ENCODE measurements around the gene RPTOR. TPM values are rescaled to one million over a fixed set of nuclear protein-coding genes. Genes with fewer than 3 reads are reported as not detected.
"Not testable (repeated sequence)": the region's sequence is repeated elsewhere in the genome, so short reads cannot be mapped to it uniquely, and the experiment has no call there.

RPTOR gene
- total and polyA plus RNA-seq, 3 experiments from 2014 or later, result 7.9 to 69.4 (median 63.9) TPM

GRCh38 chr17:80578668-80579388, 34.2 kb downstream of the RPTOR start:
- POLR2A ChIA-PET; DNase-seq; H3K4me3 ChIP-seq (ENCODE audit: low read length); H3K9me3 ChIP-seq (ENCODE audit: low read length); H3K4me1 ChIP-seq (ENCODE audit: insufficient read depth, low read length); H3K27ac ChIP-seq (ENCODE audit: low read depth, low read length); H3K4me3 Mint-ChIP-seq; H3K9me3 Mint-ChIP-seq; H3K27me3 Mint-ChIP-seq; H3K36me3 ChIP-seq (ENCODE audit: insufficient read depth, low read length); H3K27me3 ChIP-seq (ENCODE audit: insufficient read depth, low read length, poor library complexity, severe bottlenecking): not testable (repeated sequence)
- Mint-ChIP-seq H3K4me1 (peaks cover 21 to 30% (median 28%) of the 10 kb centered on the region in 3 donors), H3K36me3 (peaks cover 0 to 16% (median 7%) of the 10 kb centered on the region in 3 donors), H3K27ac (peak overlapping the region in 2 of 8 donors; percentile 24 to 62)
- CTCF ChIA-PET, result interaction anchor here (4.5 kb wide), 1 partner anchor 152 kb away, joined by 16 read pairs; no protein-coding TSS in a partner anchor

- DNase-seq, result no peak
- Histone ChIP-seq H3K27ac (ENCODE audit: low read depth, low read length) (no peak overlapping the region), H3K9me3 (ENCODE audit: low read length) (no peaks in the 10 kb centered on the region), H3K36me3 (ENCODE audit: insufficient read depth, low read length) (no peaks in the 10 kb centered on the region), H3K4me3 (ENCODE audit: low read length) (no peak overlapping the region), H3K27me3 (ENCODE audit: insufficient read depth, low read length, poor library complexity, severe bottlenecking) (no peaks in the 10 kb centered on the region), H3K4me1 (ENCODE audit: insufficient read depth, low read length) (peaks cover 8% of the 10 kb centered on the region)
- H3K27me3 Mint-ChIP-seq, result peaks cover 0 to 1% of the 10 kb centered on the region in 2 donors
- ChIA-PET POLR2A (no interaction called here), CTCF (no interaction called here)
- peak overlapping the region in 1 of 8 donors; percentile 90 for H3K27ac Mint-ChIP-seq
- no peaks in the 10 kb centered on the region for H3K9me3 Mint-ChIP-seq
- no peak overlapping the region for H3K4me3 Mint-ChIP-seq
- H3K36me3 Mint-ChIP-seq, result peaks cover 0 to 24% (median 12%) of the 10 kb centered on the region in 3 donors
- peaks cover 15 to 26% (median 20%) of the 10 kb centered on the region in 3 donors for H3K4me1 Mint-ChIP-seq
Measured at GRCh38 chr17:80582165-80582564, 37.5 kb downstream of the RPTOR start.

DNA sequence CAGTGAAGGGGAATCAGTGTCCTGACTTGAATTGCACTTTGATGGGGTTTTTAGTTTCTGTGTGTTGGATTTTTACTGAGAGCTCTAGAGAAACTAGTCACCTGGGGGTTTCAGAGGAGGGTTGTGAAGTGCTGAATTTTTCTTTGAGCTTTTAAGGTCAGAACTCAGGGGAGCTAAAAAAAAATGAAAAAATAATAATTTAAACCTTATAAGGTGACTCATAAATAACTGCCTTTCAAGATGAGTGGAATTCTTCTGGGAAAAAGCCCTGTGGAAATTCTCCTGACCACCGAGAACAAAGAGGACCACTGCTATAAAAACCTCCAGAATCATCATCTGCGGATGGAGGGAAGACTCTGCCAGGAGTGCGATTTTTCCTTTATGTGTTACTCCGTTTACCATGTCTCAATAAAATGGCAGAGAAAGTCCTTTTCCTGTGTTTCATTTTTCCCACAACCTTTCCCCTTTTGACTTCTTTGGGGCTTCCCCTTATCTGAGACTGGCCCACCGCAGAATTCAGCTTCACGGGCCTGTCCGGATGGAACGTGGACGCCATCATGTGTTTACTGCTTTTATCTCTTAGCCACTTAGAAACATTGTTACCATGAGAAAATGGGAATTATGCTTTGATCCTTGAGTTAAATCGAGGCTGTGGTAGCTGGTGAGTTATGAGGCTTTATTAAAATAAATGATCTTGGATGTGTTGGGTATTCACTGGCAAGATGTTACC, 39.7 kb downstream of the RPTOR start:
- Histone ChIP-seq H3K4me3 (ENCODE audit: low read length) (no peak overlapping the region), H3K27ac (ENCODE audit: low read depth, low read length) (no peak overlapping the region), H3K4me1 (ENCODE audit: insufficient read depth, low read length) (peaks cover 8% of the 10 kb centered on the region), H3K27me3 (ENCODE audit: insufficient read depth, low read length, poor library complexity, severe bottlenecking) (no peaks in the 10 kb centered on the region), H3K9me3 (ENCODE audit: low read length) (no peaks in the 10 kb centered on the region), H3K36me3 (ENCODE audit: insufficient read depth, low read length) (no peaks in the 10 kb centered on the region)
- peaks cover 12 to 34% (median 14%) of the 10 kb centered on the region in 3 donors for H3K4me1 Mint-ChIP-seq
- ChIA-PET POLR2A (no interaction called here), CTCF (interaction anchor here (0.7 to 1.0 kb wide), 2 partner anchors 9 kb away, joined by 3 read pairs; no protein-coding TSS in a partner anchor)
- H3K36me3 Mint-ChIP-seq, result peaks cover 0 to 23% (median 10%) of the 10 kb centered on the region in 3 donors
- H3K27me3 Mint-ChIP-seq, result peaks cover 0 to 1% of the 10 kb centered on the region in 2 donors
- no peak overlapping the region for H3K27ac Mint-ChIP-seq
- DNase-seq, result no peak
- H3K9me3 Mint-ChIP-seq, result no peaks in the 10 kb centered on the region
- H3K4me3 Mint-ChIP-seq, result no peak overlapping the region

DNA sequence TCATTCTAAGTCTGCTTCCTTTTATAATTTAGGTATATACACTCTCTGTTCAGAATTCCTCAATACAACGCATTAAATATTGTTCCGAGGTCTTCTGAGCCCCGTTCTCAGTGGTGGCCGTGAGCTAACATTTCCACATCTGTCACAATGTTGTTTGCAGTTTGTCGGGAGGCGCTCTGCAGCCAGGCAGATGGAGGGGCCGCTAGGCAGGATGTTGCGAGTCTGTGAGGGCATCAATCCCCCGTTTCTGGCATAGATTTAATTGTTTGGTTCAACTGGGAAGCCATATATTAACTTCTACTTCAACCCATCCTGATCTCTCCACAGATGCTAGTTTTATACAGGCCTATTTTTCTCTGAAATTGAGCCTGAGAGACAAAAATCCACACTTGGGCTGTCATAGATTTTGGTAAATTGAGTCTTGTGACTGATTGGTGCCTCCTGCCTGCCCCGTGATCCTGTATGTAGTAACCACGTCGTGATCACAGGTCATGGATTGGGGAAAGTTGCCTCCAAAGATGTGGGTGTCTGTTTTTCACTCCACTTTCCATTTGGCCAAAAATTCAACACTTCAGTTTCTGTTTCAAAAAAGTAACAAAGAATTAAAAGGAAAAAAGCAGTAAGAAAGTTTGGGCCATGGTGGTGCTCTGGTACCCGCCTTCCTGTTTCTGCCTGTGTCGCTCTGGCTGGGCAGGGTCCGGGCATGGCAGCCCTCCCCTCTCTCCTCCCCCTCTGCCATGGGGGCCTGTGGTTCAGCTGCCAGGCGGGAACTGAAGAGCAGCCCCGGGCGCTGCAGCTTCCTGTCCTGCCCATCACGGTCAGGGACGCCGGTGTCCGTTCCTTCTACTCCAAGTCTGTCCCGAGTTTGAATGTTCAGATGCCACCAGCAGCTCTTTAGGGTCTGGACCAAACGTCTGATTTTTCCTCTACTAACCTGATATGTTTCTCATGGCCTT, 41.5 kb downstream of the RPTOR start:
- H3K27me3 Mint-ChIP-seq, result peaks cover 0 to 1% of the 10 kb centered on the region in 2 donors
- Histone ChIP-seq H3K4me1 (ENCODE audit: insufficient read depth, low read length) (peaks cover 20% of the 10 kb centered on the region), H3K9me3 (ENCODE audit: low read length) (no peaks in the 10 kb centered on the region), H3K27ac (ENCODE audit: low read depth, low read length) (no peak overlapping the region), H3K4me3 (ENCODE audit: low read length) (no peak overlapping the region), H3K27me3 (ENCODE audit: insufficient read depth, low read length, poor library complexity, severe bottlenecking) (no peaks in the 10 kb centered on the region), H3K36me3 (ENCODE audit: insufficient read depth, low read length) (no peaks in the 10 kb centered on the region)
- H3K27ac Mint-ChIP-seq, result peak overlapping the region in 1 of 8 donors; percentile 23
- H3K4me1 Mint-ChIP-seq, result peaks cover 19 to 43% (median 25%) of the 10 kb centered on the region in 3 donors
- no peak for DNase-seq
- CTCF ChIA-PET, result no interaction called here
- POLR2A ChIA-PET, result no interaction called here
- H3K9me3 Mint-ChIP-seq, result no peaks in the 10 kb centered on the region
- H3K4me3 Mint-ChIP-seq, result no peak overlapping the region
- H3K36me3 Mint-ChIP-seq, result peaks cover 0 to 20% (median 12%) of the 10 kb centered on the region in 3 donors

DNA sequence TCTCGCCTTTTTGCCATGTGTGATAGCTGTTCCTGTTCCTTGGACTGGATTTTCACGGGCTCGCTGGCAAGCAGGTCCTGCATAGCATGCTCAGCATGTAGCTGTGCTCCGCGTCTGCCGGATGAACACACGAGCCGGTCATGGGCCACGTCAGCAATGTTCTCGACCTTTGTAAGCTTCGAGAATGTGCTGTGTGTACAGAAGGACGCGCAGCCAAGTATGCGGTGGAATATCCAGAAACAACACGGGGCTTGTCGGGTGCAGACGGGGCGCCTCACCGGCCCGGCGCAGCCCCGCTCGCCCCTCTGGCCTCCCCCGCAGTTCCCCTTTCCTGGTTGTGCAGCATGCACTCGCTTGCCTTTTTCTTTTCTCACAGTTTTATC, 42.2 kb downstream of the RPTOR start:
- H3K27me3 Mint-ChIP-seq, result no peaks in the 10 kb centered on the region
- CTCF ChIA-PET, result no interaction called here
- H3K27me3 ChIP-seq (ENCODE audit: insufficient read depth, low read length, poor library complexity, severe bottlenecking), result no peaks in the 10 kb centered on the region
- no peak overlapping the region for H3K4me3 Mint-ChIP-seq
- no peaks in the 10 kb centered on the region for H3K9me3 ChIP-seq (ENCODE audit: low read length)
- H3K27ac Mint-ChIP-seq, result no peak overlapping the region
- H3K36me3 Mint-ChIP-seq, result peaks cover 0 to 18% (median 11%) of the 10 kb centered on the region in 3 donors
- H3K4me1 ChIP-seq (ENCODE audit: insufficient read depth, low read length), result peaks cover 24% of the 10 kb centered on the region
- DNase-seq, result no peak
- no peaks in the 10 kb centered on the region for H3K9me3 Mint-ChIP-seq
- no peak overlapping the region for H3K27ac ChIP-seq (ENCODE audit: low read depth, low read length)
- POLR2A ChIA-PET, result no interaction called here
- H3K36me3 ChIP-seq (ENCODE audit: insufficient read depth, low read length), result no peaks in the 10 kb centered on the region
- H3K4me1 Mint-ChIP-seq, result peaks cover 20 to 45% (median 31%) of the 10 kb centered on the region in 3 donors
- H3K4me3 ChIP-seq (ENCODE audit: low read length), result no peak overlapping the region

DNA sequence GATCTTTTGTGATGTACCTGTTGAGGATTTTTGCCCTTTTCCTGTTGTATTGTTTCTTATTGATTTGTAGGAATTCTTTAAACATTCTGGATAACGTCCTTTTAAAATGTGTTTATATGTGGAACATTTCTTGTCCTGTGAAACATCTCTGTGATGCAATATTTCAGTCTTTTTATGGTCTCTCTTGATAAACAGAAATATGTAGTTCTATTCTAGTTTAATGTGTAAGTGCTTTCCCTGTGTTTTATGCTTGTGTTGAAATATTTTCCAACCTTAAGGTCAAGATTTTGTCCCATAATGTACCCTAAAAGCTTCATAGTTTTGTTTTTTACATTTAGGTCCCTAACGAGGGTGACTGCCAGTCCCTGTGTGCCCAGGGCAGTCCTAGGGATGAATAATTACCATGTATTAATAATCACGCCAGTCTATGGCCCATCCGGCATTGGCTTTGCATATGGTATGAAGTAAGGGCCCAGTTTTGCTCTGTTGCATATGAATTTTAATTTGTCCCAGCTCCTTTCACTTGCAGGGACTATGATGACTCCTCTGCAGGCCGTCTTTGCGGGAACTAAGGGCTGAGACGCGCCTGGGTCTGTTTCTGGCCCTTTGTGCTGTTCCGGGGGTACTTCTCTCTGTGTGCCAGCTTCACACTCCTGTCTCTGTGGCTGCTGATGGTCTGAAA, 44.2 kb downstream of the RPTOR start:
- DNase-seq, result no peak
- Mint-ChIP-seq H3K27me3 (no peaks in the 10 kb centered on the region), H3K4me3 (no peak overlapping the region), H3K27ac (peak overlapping the region in 2 of 8 donors; percentile 27 to 39), H3K36me3 (peaks cover 0 to 8% (median 6%) of the 10 kb centered on the region in 3 donors), H3K4me1 (peaks cover 24 to 54% (median 33%) of the 10 kb centered on the region in 3 donors), H3K9me3 (no peaks in the 10 kb centered on the region)
- no peaks in the 10 kb centered on the region for H3K27me3 ChIP-seq (ENCODE audit: insufficient read depth, low read length, poor library complexity, severe bottlenecking)
- ChIA-PET CTCF (no interaction called here), POLR2A (no interaction called here)
- peaks cover 24% of the 10 kb centered on the region for H3K4me1 ChIP-seq (ENCODE audit: insufficient read depth, low read length)
- H3K4me3 ChIP-seq (ENCODE audit: low read length), result no peak overlapping the region
- H3K36me3 ChIP-seq (ENCODE audit: insufficient read depth, low read length), result no peaks in the 10 kb centered on the region
- no peaks in the 10 kb centered on the region for H3K9me3 ChIP-seq (ENCODE audit: low read length)
- H3K27ac ChIP-seq (ENCODE audit: low read depth, low read length), result no peak overlapping the region

DNA sequence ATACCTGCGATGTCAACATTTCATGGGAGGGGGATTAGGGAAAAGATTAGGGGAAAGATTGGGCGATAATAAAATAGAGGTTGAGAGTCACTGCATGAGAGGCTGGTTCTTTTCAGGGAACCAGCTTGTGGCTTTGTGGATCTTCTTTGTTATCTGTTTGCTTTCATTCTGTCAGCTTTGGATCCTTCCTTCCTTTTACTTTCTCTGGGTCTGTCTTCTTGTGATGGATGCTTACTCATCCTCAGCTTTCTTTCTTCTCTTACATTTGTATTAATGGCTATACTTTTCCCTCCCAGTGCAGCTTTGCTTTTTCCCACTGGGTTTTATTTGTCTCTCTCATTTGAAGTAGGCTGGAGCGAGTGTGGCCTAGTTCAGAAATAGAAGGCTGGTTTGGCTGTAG, 47.1 kb downstream of the RPTOR start:
- Mint-ChIP-seq H3K27me3 (no peaks in the 10 kb centered on the region), H3K4me1 (peaks cover 27 to 74% (median 50%) of the 10 kb centered on the region in 3 donors), H3K4me3 (no peak overlapping the region), H3K9me3 (no peaks in the 10 kb centered on the region), H3K27ac (peak overlapping the region in 5 of 8 donors; percentile 23 to 55 (median 39)), H3K36me3 (peaks cover 0 to 4% (median 3%) of the 10 kb centered on the region in 3 donors)
- no peaks in the 10 kb centered on the region for H3K27me3 ChIP-seq (ENCODE audit: insufficient read depth, low read length, poor library complexity, severe bottlenecking)
- H3K27ac ChIP-seq (ENCODE audit: low read depth, low read length), result no peak overlapping the region
- H3K36me3 ChIP-seq (ENCODE audit: insufficient read depth, low read length), result no peaks in the 10 kb centered on the region
- ChIA-PET CTCF (no interaction called here), POLR2A (no interaction called here)
- H3K4me1 ChIP-seq (ENCODE audit: insufficient read depth, low read length), result peaks cover 20% of the 10 kb centered on the region
- no peak overlapping the region for H3K4me3 ChIP-seq (ENCODE audit: low read length)
- H3K9me3 ChIP-seq (ENCODE audit: low read length), result no peaks in the 10 kb centered on the region
- DNase-seq, result no peak

Measured in CD8-positive, alpha-beta memory T cell (primary cell).